IMR-90 (cell line): ENCODE data around the gene ABAT. TPM values are rescaled to one million over a fixed set of nuclear protein-coding genes. Genes with fewer than 3 reads are reported as not detected.

ENCODE experiments used
- ATAC-seq: fragments of 200-7000 bp; cut with Tn5 transposase; 2 replicates; pipeline ENCODE4 v1.9.1; 2020; ENCODE audit warnings: low read depth, mild to moderate bottlenecking, moderate library complexity
- BruUV-seq: library from RNA; stranded (reverse); fragments of 400-500 nt; replicated peaks from 2 replicates; lab custom pipeline; 2021; lab: Mats Ljungman, UMichigan
- CTCF ChIA-PET: fragments of 300-600 bp; formaldehyde crosslinking; extraction: SDS; loops from one replicate; lab custom pipeline; 2021; ENCODE audit warnings: antibody characterized with exemption; lab: Yijun Ruan, JAX
- POLR2A ChIA-PET: fragments of 300-600 bp; sonication (Branson Sonifier 250); formaldehyde crosslinking; loops from one replicate; lab custom pipeline; 2022; ENCODE audit warnings: antibody characterized with exemption; ENCODE audit not compliant: unreplicated experiment; lab: Charles Lee
- DNase-seq: peaks from one replicate; pipeline ENCODE4 v3.0.0; 2013
- H2AFZ ChIP-seq: replicated peaks from 2 replicates; pipeline ENCODE3; 2013; ENCODE audit warnings: low read length, mild to moderate bottlenecking; ENCODE audit not compliant: poor library complexity
- H2AK5ac ChIP-seq: 2 replicates; pipeline ENCODE4 v1.6.1; 2013; ENCODE audit warnings: low read depth, low read length, inconsistent platforms
- H2AK9ac ChIP-seq: replicated peaks from 2 replicates; pipeline ENCODE3; 2013; ENCODE audit warnings: mild to moderate bottlenecking, low read depth, low read length, moderate library complexity; ENCODE audit not compliant: poor library complexity
- H2BK120ac ChIP-seq: 2 replicates; pipeline ENCODE4 v1.6.1; 2013; ENCODE audit warnings: low read depth, low read length, inconsistent platforms
- H2BK15ac ChIP-seq: 3 replicates; pipeline ENCODE4 v1.6.1; 2013; ENCODE audit warnings: low read depth, low read length, inconsistent platforms
- H2BK20ac ChIP-seq: 2 replicates; pipeline ENCODE4 v1.6.1; 2013; ENCODE audit warnings: low read depth, mild to moderate bottlenecking, inconsistent platforms, low read length, moderate library complexity
- H2BK5ac ChIP-seq: 2 replicates; pipeline ENCODE4 v1.6.1; 2013; ENCODE audit warnings: mild to moderate bottlenecking, low read depth, low read length, inconsistent platforms; ENCODE audit not compliant: poor library complexity, severe bottlenecking
- H3K14ac ChIP-seq: replicated peaks from 2 replicates; pipeline ENCODE4 v1.6.1; 2013; ENCODE audit warnings: low read depth, low read length, inconsistent platforms
- H3K18ac ChIP-seq: 2 replicates; pipeline ENCODE4 v1.6.1; 2013; ENCODE audit warnings: low read depth, low read length, control low read depth
- H3K23ac ChIP-seq: 2 replicates; pipeline ENCODE4 v1.6.1; 2013; ENCODE audit warnings: low read depth, low read length, inconsistent platforms
- H3K27ac ChIP-seq: 2 replicates; pipeline ENCODE4 v1.5.1; 2013; ENCODE audit warnings: mild to moderate bottlenecking, control low read depth, low read length; ENCODE audit not compliant: insufficient read depth
- H3K27me3 ChIP-seq: 2 replicates; pipeline ENCODE4 v1.6.1; 2013; ENCODE audit warnings: low read length; ENCODE audit not compliant: control insufficient read depth, insufficient read depth
- H3K36me3 ChIP-seq: 2 replicates; pipeline ENCODE4 v1.6.1; 2013; ENCODE audit warnings: low read length, mixed read lengths; ENCODE audit not compliant: control insufficient read depth, insufficient read depth
- H3K4ac ChIP-seq: 2 replicates; pipeline ENCODE4 v1.6.1; 2013; ENCODE audit warnings: low read depth, low read length, inconsistent platforms
- H3K4me1 ChIP-seq: 2 replicates; pipeline ENCODE4 v1.6.1; 2013; ENCODE audit warnings: low read length, mixed read lengths; ENCODE audit not compliant: control insufficient read depth, insufficient read depth
- H3K4me2 ChIP-seq: 2 replicates; pipeline ENCODE4 v1.6.1; 2013; ENCODE audit warnings: low read depth, mild to moderate bottlenecking, control low read depth, low read length, moderate library complexity
- H3K4me3 ChIP-seq: 2 replicates; pipeline ENCODE4 v1.5.1; 2013; ENCODE audit warnings: low read depth, mild to moderate bottlenecking, control low read depth, low read length, moderate library complexity; ENCODE audit not compliant: insufficient read depth
- H3K56ac ChIP-seq: 2 replicates; pipeline ENCODE4 v1.6.1; 2013; ENCODE audit warnings: low read length, inconsistent platforms; ENCODE audit not compliant: insufficient read depth; ENCODE audit errors: extremely low read depth
- H3K79me1 ChIP-seq, 2 experiments: 2 replicates each; pipeline ENCODE4 v1.6.1; 2013; ENCODE audit warnings: low read length in 2 of 2, inconsistent platforms in 1 of 2, low read depth in 1 of 2
- H3K9ac ChIP-seq: 2 replicates; pipeline ENCODE4 v1.6.1; 2013; ENCODE audit warnings: low read depth, low read length, control low read depth
- H3K9me1 ChIP-seq: 2 replicates; pipeline ENCODE4 v1.6.1; 2013; ENCODE audit warnings: low read length, inconsistent platforms; ENCODE audit not compliant: insufficient read depth
- H3K9me3 ChIP-seq: 2 replicates; pipeline ENCODE4 v1.6.1; 2013; ENCODE audit warnings: low read length; ENCODE audit not compliant: control insufficient read depth, insufficient read depth
- H4K20me1 ChIP-seq: 2 replicates; pipeline ENCODE4 v1.6.1; 2013; ENCODE audit warnings: low read length, inconsistent platforms; ENCODE audit not compliant: insufficient read depth
- H4K5ac ChIP-seq: 2 replicates; pipeline ENCODE4 v1.6.1; 2013; ENCODE audit warnings: mild to moderate bottlenecking, low read depth, low read length, control low read depth
- H4K8ac ChIP-seq, 2 experiments: 2 replicates each; pipeline ENCODE4 v1.6.1; 2013; ENCODE audit warnings: low read depth in 2 of 2, low read length in 2 of 2, control low read depth in 1 of 2, inconsistent platforms in 1 of 2
- H4K91ac ChIP-seq: 2 replicates; pipeline ENCODE4 v1.6.1; 2013; ENCODE audit warnings: low read depth, low read length, inconsistent platforms; ENCODE audit not compliant: insufficient read depth
- CEBPB ChIP-seq: IDR thresholded peaks from 2 replicates; pipeline ENCODE4 v1.6.1; 2012; ENCODE audit warnings: low read depth, low read length, improper control_type of control experiment
- NFE2L2 ChIP-seq: fragments of 150-350 bp; IDR thresholded peaks from 2 replicates; pipeline ENCODE4 v1.6.1; 2016; ENCODE audit warnings: low read depth, mild to moderate bottlenecking, low read length
- WGBS, 2 experiments: methylation state at CpG; one replicate each; pipeline versions ENCODE4 v1.1.5 to v1.1.7; 2013; ENCODE audit warnings: missing lambda C conversion rate in 2 of 2; ENCODE audit not compliant: insufficient read length in 1 of 2; ENCODE audit errors: extremely low coverage in 2 of 2; 5-methylcytosine and 5-hydroxymethylcytosine counted together
- dilution Hi-C: fragments of 300-500 bp; cut with HindIII; formaldehyde crosslinking; loops from one replicate; pipeline ENCODE4 v1.14.3; 2018; ENCODE audit warnings: low sequenced_read_pairs; ENCODE audit not compliant: unreplicated experiment
- in situ Hi-C: fragments of 300-500 bp; cut with MboI; formaldehyde crosslinking; loops from 3 replicates; pipeline ENCODE4 v1.14.3; 2019; ENCODE audit warnings: low sequenced_read_pairs, inconsistent platforms, mixed read lengths
- intact Hi-C: fragments of 100-400 bp; cut with micrococcal nuclease; formaldehyde crosslinking; loops from 2 replicates; pipeline ENCODE4 v1.10.0; 2022
- polyA plus RNA-seq, 3 experiments: library from polyadenylated mRNA; depleted of rRNA; stranded (reverse); fragments of >200 nt; gene quantifications; 2 replicates each; pipeline ENCODE4 v1.2.3, GENCODE V29; 2012; ENCODE audit warnings: low replicate concordance in 1 of 3
- total RNA-seq: library from RNA; depleted of rRNA; stranded (reverse); fragments of >200 nt; gene quantifications from 2 replicates; pipeline ENCODE4 v1.2.3, GENCODE V29; 2012
- TF ChIP-seq, protein P1 (sequence below): fragments of 150-350 bp; IDR thresholded peaks from 2 replicates; pipeline ENCODE4 v1.6.1; 2016; ENCODE audit warnings: low read depth, mild to moderate bottlenecking, low read length, moderate library complexity, borderline replicate concordance

The ABAT gene
- total and polyA plus RNA-seq, 2 of the 4 experiments (the other 2 are of a cell fraction), result 4.5 to 6.9 TPM

DNA sequence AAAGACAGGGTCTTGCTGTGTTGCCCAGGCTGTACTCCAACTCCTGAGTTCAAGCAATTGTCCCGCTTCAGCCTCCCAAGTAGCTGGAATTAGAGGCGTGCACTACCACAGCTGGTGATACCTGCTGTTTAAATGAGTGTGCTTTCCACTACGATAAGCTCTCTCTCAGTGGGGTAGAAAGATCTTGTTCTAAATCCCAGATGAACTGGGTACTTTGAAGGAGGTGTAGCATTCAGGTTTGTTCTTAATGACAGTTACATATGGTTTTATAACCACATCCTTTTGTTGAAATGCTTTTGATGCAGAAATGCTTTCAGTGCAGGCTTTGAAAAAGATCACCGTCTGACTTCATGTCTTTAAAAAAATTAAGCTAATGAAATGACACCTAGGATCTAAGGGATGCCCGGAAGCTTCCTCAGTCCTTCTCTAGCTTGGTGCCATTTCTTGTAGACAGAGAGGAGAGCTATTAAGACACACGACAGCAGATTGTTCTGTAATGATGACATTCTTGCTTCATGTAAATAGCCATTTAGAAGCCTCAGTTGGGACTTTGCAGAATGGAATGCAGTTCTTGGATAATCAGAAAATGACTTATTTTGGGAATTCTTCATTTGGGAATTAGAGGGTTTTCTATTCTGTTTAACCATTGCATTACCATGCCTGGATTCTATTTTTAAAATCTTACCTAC lies 142.7 kb downstream of the ABAT start:
- DNase-seq (peak; percentile 35), ATAC-seq (peak; percentile 83)
- no peak overlapping the region for H2AK9ac ChIP-seq
- H3K4ac ChIP-seq, result no peak overlapping the region
- H3K4me1 ChIP-seq, result no peaks in the 10 kb centered on the region
- H4K20me1 ChIP-seq, result peaks cover 18% of the 10 kb centered on the region
- no TSS peak for BruUV-seq
- no peak overlapping the region for H3K23ac ChIP-seq
- no peak overlapping the region for H2AFZ ChIP-seq
- H2BK120ac ChIP-seq, result no peak overlapping the region
- no peak overlapping the region for H4K5ac ChIP-seq
- no peaks in the 10 kb centered on the region for H3K9me3 ChIP-seq
- H3K9me1 ChIP-seq, result peaks cover 9% of the 10 kb centered on the region; the same call in 1 of the 2 replicates
- H2BK5ac ChIP-seq, result peak overlapping the region; percentile 1
- H2AK5ac ChIP-seq, result no peak overlapping the region
- no peak overlapping the region for H3K4me3 ChIP-seq
- TF ChIP-seq, protein P1, sequence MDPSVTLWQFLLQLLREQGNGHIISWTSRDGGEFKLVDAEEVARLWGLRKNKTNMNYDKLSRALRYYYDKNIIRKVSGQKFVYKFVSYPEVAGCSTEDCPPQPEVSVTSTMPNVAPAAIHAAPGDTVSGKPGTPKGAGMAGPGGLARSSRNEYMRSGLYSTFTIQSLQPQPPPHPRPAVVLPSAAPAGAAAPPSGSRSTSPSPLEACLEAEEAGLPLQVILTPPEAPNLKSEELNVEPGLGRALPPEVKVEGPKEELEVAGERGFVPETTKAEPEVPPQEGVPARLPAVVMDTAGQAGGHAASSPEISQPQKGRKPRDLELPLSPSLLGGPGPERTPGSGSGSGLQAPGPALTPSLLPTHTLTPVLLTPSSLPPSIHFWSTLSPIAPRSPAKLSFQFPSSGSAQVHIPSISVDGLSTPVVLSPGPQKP, result no peak
- TF ChIP-seq NFE2L2 (no peak), CEBPB (0 out of 2 replicates have a peak, but pooled peaks have one; percentile 22)
- H4K91ac ChIP-seq, result no peak overlapping the region
- H3K14ac ChIP-seq, result no peak overlapping the region
- no peak overlapping the region for H3K56ac ChIP-seq
- H3K79me1 ChIP-seq, result peaks cover 36 to 63% of the 10 kb centered on the region in 2 experiments
- H2BK15ac ChIP-seq, result no peak overlapping the region
- dilution Hi-C loops (no loop called here), in situ Hi-C loops (no loop called here), intact Hi-C loops (no loop called here)
- 83% methylated on average over 3 of the region's 6 CpGs; no CpG with 5 or more reads in 1 of the 2 experiments for WGBS, 2 experiments
- no peak overlapping the region for H3K9ac ChIP-seq
- H3K36me3 ChIP-seq, result peaks cover 65% of the 10 kb centered on the region
- no peak overlapping the region for H2BK20ac ChIP-seq
- H3K27me3 ChIP-seq, result no peaks in the 10 kb centered on the region
- no peak overlapping the region for H3K4me2 ChIP-seq
- no peak overlapping the region for H3K18ac ChIP-seq
- ChIA-PET POLR2A (no interaction called here), CTCF (interaction anchor here (0.8 kb wide), 1 partner anchor 13 kb away, joined by 3 read pairs; no protein-coding TSS in a partner anchor)
- no peak overlapping the region for H4K8ac ChIP-seq
- H3K27ac ChIP-seq, result no peak overlapping the region
